Measurements from ENCODE around the gene MED25.

DNA sequence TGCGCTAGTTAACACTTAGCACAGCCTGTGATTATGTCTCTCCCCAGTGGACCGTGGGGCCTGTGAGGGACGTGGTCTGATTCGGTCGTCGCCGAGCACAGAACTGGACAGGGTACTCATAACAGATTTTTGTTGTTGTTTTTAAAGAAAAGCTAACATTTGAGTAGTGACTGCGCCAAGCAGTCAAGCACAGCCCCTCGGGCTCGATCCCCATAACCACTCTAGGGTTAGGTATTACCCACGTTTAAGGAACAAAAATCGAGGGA lies 32.1 kb downstream of the MED25 start:
- TF ChIP-seq POLR2A (IDR thresholded peaks at IDR 0.05), result no peak
- TF ChIP-seq, protein P1, sequence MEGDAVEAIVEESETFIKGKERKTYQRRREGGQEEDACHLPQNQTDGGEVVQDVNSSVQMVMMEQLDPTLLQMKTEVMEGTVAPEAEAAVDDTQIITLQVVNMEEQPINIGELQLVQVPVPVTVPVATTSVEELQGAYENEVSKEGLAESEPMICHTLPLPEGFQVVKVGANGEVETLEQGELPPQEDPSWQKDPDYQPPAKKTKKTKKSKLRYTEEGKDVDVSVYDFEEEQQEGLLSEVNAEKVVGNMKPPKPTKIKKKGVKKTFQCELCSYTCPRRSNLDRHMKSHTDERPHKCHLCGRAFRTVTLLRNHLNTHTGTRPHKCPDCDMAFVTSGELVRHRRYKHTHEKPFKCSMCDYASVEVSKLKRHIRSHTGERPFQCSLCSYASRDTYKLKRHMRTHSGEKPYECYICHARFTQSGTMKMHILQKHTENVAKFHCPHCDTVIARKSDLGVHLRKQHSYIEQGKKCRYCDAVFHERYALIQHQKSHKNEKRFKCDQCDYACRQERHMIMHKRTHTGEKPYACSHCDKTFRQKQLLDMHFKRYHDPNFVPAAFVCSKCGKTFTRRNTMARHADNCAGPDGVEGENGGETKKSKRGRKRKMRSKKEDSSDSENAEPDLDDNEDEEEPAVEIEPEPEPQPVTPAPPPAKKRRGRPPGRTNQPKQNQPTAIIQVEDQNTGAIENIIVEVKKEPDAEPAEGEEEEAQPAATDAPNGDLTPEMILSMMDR (IDR thresholded peaks at IDR 0.05), result no peak

Data from Peyer's patch (tissue), 4 donors.